GM19463 (cell line): ENCODE results near the gene CLVS2.

Source experiments
- ATAC-seq: cut with Tn5 transposase; IDR thresholded peaks from one replicate; pipeline ENCODE4 v1.9.1; 2021; ENCODE audit warnings: mild to moderate bottlenecking, moderate library complexity; ENCODE audit not compliant: unreplicated experiment

Gene CLVS2

GRCh38 chr6:122995921-122996793 lies at the start of gene CLVS2:
Gene CLVS2, plus strand, starts transcription at chr6:122996235. Its CDS starts 1,543 bp downstream, at chr6:122997778.
- no peak for ATAC-seq

GRCh38 chr6:122947355-122947754 lies 48.7 kb upstream of the CLVS2 start:
- ATAC-seq = no peak

DNA sequence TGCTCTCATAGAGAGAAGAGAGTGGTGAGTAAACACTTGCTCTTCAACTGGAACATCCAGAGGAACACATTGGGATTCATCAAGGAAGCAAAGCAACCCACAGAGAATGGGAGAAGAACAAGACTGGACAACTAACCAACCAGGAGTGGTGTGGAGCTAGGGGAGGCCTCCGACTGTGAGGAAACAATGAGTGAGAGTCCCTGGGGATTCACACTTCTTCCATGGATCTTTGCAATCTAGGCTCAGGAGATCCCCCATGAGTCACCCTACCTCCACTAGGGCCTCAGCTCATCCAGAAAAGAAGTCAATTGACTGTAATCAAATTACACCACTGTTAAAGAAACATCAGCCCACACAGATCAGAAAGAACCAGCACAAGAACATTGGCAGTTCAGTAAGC lies 42.3 kb upstream of the CLVS2 start:
- ATAC-seq = no peak

- ATAC-seq = no peak
Measured at GRCh38 chr6:122956376-122956775, 39.7 kb upstream of the CLVS2 start.

GRCh38 chr6:122962000-122962624 lies 33.9 kb upstream of the CLVS2 start:
- no peak for ATAC-seq

DNA sequence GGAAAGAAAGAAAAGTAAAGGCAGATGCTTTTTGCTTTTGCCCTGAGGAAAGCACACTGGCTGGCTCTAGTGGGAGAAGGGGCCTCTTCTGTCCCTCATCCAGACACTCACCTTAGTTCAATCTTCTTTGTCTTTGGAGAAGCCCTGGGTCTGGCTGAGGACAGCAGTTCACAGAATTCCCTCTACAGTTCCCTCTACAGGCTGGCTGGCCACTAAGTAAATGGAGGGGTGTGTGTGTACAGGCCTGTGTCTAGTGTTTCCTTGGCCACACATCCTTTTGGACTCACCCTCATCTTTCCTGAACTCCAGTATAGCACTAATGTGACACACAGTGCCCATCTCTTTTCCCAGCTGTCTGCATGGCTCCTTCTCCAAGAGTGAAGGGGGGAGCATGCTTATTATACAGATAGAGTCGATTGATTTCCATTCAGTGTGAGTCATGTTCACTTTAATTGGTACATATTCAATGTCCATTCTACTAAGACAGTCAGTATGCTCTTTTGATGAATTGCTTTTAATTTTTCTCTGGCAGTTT lies 26.0 kb upstream of the CLVS2 start:
- ATAC-seq = no peak

DNA sequence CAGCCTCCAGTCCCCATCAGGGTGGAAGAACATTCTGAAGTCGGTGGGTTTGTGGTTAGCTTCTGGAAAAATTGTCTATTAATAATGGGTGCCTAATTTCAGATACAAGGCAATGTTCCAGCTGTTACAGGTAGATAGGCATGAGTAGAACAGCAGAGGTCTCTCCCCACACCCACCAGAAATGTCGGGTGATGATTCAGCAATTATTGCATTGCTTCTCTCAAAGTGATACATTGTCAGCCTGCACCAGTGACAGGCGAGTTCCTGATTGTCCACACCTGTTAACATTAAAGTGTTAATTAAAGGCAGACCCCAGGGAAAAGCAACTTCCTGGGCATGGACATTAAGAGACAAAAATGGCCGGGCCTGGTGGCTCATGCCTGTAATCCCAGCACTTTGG lies 18.9 kb upstream of the CLVS2 start:
- ATAC-seq = no peak

GRCh38 chr6:122984393-122984792 lies 11.6 kb upstream of the CLVS2 start:
- ATAC-seq = no peak

- no peak for ATAC-seq
Measured at GRCh38 chr6:122994256-122994655, 1.8 kb upstream of the CLVS2 start.

GRCh38 chr6:122996794-122997505 lies 915 bp downstream of the CLVS2 start:
- ATAC-seq = no peak

- ATAC-seq = no peak
Measured at GRCh38 chr6:122997541-122998150, 1.6 kb downstream of the CLVS2 start.

DNA sequence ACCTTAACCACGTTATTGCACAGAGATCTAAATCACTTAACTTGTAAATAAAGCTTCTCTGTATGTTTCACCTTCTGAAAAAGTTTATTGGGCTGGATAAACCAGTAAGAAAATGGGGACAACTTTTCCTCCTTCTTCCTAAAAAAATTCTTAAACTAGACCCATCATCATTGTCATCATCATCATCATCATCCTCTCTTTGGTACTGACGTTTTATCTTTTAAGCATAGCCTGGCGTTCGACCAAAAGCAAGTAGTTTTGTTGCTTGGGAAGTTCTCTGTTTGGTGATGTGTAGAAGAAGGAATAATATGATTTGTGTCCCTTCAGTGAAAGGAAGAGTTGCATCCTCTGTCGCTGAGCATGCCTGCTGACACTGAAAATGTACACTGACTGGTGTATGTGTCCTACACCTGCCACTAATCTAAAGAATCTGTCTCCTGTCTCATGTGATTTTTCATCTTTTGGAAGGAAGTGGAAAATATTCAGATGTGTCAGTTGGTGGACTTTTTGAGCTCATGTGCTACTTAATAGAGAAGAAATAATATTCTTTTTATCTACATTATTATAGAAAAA lies 2.5 kb downstream of the CLVS2 start:
- ATAC-seq = no peak

DNA sequence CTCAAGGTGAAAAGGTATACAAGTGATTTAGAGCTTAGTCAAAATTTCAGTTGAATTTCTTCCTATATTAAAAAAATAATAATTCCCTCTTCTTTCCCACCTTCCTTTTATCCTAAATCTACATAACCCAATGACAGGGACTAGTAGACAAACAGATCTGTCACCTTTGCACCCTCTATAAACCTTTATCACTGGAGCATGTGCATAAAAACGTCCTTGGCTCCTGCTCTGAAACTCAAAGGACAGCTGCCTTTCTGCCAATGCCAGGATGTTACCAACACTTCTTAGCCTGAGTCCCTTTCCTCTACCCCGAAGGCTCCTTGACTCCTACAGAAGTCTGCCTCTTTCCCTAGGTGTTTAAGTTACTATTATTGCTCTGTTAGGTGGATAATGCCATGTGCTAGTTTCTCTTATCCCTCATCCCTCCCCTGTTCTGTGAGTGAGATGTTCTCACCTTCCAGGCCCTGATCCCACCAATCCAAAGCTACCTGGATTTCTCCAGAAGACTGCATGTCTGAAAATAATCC lies 4.3 kb downstream of the CLVS2 start:
- no peak for ATAC-seq

- no peak for ATAC-seq
Measured at GRCh38 chr6:123001540-123001939, 5.5 kb downstream of the CLVS2 start.

GRCh38 chr6:123007885-123008284 lies 11.8 kb downstream of the CLVS2 start:
- ATAC-seq = no peak

GRCh38 chr6:123009059-123009458 lies 13.0 kb downstream of the CLVS2 start:
- ATAC-seq = no peak

GRCh38 chr6:123014835-123015234 lies 18.8 kb downstream of the CLVS2 start:
- no peak for ATAC-seq

- ATAC-seq = no peak
Measured at GRCh38 chr6:123016431-123017103, 20.5 kb downstream of the CLVS2 start.

DNA sequence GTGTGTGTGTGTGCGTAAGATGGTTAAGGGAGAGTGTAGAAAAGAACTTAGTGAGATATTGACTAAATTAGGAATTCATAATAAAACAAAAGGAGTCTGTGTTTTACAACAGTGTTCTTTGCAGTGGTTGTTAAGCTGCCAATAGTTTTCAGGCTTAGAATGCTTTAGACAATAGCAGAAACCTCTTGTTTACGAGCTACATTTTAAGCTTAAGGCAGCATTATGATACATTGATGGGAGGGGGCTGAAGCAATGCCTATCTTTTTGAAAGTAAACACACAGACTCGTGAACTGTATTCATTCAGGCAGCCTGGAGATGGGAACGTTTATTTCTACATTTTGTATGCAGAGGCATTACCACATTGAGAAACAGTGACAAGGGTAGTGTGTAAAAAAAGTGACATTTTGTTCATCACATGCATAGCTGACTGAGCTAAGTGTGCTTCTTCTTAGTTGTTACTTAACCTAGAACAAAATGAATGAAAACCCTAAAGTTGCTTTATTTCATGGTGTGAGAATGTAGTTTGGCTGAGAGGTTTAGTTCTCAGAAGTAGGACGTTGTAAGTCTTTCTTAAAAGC lies 21.2 kb downstream of the CLVS2 start:
- ATAC-seq = no peak

GRCh38 chr6:123022975-123023374 lies 26.9 kb downstream of the CLVS2 start:
- ATAC-seq = no peak
